ENCODE data around the gene GNRH2.
"Not testable (repeated sequence)": the region's sequence is repeated elsewhere in the genome, so short reads cannot be mapped to it uniquely, and the experiment has no call there.

The GNRH2 gene

GRCh38 chr20:3041854-3042409 is 1.5 kb upstream of the GNRH2 start:
- no peak for DNase-seq (ENCODE audit: low read depth in 2 of 2)

DNA sequence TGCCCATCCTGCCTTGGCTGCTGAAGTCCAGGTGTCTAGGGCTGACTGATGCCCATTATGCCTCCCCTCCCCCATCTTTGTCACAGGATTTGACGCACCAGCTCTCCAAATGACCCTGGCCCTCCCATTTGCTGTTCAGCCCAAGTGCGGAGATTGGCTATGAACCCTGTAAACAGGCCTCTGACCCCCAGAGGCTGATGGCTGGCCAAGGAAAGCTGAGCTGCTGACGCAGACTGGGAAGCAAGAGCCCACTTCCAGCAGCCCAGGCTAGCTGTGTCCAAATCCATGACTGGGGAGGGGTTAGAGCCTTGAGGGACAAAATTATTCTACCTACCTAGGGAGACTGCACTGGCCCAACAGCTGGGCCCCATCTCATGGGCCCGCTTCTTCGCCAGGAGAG is 797 bp upstream of the GNRH2 start:
- DNase-seq (ENCODE audit: low read depth in 2 of 2): no peak

DNA sequence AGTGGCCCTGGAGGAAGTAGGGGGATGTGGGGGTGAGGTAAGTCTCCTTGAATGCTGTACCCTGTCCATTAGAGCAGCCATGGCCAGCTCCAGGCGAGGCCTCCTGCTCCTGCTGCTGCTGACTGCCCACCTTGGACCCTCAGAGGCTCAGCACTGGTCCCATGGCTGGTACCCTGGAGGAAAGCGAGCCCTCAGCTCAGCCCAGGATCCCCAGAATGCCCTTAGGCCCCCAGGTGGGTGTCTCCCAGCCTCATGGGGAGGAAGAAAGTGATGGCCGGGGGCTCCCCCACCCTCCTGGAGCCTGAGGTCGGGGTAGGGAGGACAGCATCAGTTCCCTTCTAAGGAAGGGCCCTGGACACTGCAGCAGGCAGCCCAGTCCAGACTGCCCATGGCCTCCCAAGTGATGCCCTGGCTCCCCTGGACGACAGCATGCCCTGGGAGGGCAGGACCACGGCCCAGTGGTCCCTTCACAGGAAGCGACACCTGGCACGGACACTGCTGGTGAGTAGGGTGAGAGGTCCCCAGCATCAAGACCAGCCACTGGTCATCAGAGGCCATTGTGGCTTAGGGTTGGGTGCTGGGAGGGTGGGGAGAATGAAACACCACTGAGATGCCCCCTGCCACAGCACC is 1.0 kb downstream of the GNRH2 start:
- DNase-seq (ENCODE audit: low read depth in 2 of 2): no peak

DNA sequence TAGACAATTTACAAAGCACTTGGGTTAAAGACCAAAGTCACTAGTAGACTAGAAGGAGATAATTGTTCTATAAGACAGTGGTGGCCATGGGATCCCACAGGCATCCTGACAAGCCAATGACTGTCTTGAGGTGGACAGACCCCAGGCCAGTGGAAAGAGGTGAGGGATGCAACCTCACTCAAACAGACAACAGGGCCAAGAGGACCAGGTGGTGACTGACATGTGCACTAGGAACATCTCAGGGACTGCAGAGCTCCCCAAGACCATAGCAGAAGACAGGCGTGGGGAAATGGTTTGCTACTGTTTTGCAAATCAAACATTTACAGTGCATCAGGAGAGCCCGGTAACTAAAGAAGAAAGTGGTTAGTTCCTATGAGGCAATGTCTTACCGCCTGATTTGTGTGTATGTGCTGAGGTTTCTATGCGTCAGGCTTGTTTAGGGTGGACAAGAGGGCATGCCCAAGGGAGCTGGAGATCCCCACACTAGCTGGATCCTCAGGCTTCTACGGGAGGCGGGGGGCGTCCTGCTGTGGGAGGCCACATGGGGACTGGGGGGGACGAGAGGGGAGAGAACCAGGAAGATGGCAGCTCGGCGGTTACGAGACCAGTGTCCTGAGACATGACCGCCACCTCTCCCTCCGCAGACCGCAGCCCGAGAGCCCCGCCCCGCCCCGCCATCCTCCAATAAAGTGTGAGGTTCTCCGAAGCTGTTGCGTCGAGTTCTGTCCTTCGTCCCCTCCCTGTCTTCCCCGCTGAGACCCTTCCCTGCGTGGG is 1.8 kb downstream of the GNRH2 start:
- peak; percentile 45 to 75 for DNase-seq (ENCODE audit: low read depth in 2 of 2)

DNA sequence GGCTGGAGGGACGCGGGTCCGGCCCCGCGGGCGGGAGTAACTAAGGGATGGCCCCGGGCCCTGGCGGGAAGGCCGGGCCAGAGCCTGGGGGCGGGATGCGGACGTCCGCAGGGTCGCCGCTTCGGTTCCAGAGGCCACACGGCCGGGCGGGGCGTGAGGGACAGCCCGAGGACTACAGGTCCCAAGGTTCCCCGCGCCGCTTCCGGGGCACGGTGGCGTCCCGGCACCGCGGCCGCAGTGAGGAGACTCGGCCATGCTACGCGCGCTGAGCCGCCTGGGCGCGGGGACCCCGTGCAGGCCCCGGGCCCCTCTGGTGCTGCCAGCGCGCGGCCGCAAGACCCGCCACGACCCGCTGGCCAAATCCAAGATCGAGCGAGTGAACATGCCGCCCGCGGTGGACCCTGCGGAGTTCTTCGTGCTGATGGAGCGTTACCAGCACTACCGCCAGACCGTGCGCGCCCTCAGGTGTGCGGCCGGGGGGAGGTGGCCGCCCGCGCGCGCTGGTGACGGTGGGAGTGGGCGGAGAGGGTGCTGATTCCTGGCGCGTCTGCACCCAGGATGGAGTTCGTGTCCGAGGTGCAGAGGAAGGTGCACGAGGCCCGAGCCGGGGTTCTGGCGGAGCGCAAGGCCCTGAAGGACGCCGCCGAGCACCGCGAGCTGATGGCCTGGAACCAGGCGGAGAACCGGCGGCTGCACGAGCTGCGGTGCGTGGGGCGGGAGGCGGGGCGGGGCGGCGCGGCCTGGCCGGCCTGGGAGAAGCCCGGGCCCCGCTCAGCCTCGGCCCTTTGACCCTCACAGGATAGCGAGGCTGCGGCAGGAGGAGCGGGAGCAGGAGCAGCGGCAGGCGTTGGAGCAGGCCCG is 2.6 kb downstream of the GNRH2 start, which contains the start of gene MRPS26:
Gene MRPS26 (plus strand): TSS at position 237 of the 861 bp plus-strand sequence. CDS start 17 bp downstream, at position 254.
- peak; percentile 76 to 78 for DNase-seq (ENCODE audit: low read depth in 2 of 2)

- DNase-seq (ENCODE audit: low read depth in 2 of 2): no peak
Observed at GRCh38 chr20:3046677-3047462, 3.4 kb downstream of the GNRH2 start.

DNA sequence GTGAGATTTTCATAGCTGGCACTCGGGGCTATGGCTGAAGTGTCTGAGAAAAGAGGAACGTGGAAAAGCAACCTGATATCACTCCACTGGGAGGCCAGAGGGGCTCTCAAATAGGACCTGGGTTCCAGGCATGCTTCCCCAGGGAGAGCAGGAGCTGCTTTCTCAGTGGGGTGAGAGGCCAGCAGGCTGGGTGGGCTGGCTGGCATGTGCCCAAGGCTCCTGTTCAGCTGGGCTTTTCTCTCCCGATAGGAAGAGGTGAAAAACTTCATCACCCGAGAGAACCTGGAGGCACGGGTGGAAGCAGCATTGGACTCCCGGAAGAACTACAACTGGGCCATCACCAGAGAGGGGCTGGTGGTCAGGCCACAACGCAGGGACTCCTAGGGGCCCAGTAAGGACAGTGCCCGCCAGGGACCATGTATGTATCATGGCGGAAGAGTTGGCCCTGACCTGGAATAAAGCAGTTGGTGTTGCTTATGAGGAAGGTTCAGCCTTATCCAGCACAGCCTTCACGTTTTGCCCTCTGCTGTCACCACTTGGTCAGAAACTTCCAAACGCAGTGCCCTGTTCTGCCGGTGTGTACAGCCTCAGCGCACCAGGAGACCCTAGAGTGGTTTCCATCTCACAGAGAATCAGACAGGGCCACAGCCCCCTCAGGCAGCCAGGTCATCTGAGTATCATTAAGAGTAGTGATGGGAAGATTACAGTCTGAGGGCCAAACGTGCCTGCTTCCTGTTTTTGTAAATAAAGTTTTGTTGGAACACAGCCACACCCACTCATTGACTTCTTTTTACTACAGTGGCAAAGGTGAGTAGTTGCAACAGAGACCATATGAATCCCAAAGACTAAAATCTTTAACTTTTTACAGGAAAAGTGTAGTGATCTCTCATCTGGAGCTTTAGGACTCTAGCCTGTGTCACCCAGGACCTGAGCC is 4.3 kb downstream of the GNRH2 start:
- DNase-seq (ENCODE audit: low read depth in 2 of 2): no peak

- DNase-seq (ENCODE audit: low read depth in 2 of 2): no peak
Observed at GRCh38 chr20:3051385-3052019, 8.1 kb downstream of the GNRH2 start.

DNA sequence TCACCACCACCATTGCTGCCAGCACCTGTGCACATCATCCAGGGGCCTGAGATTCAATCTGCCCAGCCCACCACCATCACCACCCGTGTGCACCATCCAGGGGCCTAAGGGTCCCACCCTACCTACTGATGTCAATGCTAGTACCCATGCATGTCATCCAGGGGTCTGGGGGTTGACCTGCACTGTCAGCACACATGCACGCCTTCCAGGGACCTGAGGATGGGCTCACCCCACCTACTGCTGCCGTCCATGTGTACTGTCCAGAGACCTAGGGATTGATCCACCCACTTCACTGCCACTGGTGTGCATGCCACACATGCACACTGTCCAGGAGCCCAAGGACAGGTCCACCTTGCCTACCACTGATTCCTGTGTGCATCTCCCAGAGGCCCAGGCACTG is 16.1 kb downstream of the GNRH2 start:
- DNase-seq (ENCODE audit: low read depth in 2 of 2): no peak

DNA sequence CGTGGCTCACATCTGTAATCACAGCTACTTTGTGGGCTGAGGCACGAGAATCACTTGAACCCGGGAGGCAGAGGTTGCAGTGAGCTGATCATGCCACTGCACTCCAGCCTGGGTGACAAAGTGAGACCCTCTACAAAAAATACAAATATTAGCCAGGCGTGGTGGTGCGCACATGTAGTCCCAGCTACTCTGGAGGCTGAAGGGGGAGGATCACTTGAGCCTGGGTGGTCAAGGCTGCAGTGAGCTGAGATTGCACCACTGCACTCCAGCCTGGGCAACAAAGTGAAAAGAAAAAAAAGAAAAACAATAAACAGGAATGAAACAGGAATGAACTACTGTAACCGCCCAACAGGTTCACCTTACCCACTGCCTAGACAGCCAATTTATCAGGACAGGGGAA is 20.7 kb downstream of the GNRH2 start:
- not testable (repeated sequence) for DNase-seq (ENCODE audit: low read depth in 2 of 2)

- DNase-seq (ENCODE audit: low read depth in 2 of 2): no peak
Observed at GRCh38 chr20:3067139-3068014, 24.0 kb downstream of the GNRH2 start.

GRCh38 chr20:3068075-3068474 is 24.7 kb downstream of the GNRH2 start:
- DNase-seq (ENCODE audit: low read depth in 2 of 2): no peak

DNA sequence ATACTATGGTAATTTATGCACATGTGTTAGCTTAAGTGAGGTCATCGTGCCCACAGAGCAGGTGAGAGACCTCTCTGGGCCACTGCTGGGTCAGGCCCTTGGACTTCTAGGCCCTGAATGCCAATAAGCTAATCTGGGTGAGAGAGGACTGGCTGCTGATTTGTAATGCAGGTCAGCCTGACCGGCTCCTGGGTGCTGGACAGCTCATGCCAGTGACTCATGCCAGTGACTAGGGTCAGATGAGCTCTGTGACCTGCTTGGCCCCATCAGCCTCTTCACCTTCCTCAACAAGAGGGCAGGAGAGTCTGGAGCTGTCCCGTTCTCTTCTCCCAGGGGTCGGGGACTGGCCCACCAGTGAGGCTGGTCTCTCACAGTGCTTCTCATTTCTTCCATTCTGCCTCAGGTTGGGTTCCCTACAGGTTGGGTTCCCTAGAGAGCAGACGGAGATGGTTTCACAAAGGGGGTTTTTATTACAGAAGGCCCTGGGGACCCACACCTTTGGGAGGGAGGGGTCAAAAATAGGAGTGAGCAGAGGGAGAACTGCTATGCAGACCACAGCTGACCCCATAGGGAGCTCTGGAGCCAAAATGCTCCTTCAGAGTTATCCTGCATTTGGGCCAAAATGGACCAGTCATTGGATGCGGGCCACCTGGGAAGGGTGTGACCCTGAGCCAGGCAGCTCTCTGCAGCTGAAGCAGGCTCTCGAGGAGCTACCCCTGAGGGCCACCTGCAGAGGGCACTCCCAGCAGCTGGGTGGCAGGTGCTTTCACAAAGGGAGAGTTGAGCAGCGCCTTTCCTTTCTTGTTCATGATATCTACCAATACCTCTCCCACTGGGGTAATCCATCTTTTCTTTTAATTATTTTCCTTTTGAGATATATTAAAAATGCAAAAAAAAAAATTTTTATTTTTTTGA is 25.8 kb downstream of the GNRH2 start:
- DNase-seq (ENCODE audit: low read depth in 2 of 2): no peak

DNA sequence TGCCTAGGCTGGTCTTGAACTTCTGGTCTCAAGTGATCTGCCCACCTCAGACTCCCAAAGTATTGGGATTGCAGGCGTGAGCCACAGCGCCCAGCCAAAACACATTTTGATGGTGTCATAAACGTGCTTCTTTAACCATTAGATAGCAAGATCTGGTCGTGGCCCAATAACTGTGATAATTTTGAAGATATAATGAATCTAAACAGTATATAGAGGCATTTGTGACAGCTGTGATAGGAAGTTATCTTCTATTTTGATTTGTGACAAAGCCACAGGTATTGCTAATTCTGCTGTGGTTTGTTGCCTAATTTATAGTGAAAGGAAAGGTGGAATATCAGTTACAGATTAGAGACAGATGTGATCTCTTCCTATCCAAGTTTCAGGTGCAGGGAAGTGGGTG is 27.3 kb downstream of the GNRH2 start:
- no peak for DNase-seq (ENCODE audit: low read depth in 2 of 2)

DNA sequence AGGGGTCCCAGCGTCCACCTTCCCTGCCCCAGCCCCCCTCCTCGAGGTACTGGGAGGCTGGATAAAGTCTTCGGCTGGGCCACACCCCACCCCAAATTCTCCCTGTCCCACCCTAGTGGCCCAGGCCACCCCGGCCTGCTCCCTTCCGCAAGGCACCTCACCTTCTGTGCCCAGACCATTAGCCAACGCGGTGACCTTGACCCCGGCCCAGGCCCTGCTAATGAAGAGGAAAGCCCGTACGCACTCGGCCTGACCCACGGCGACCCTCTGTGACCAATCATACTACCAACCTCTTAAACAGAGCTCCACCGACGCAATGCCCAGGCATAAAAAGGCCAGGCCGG is 27.8 kb downstream of the GNRH2 start:
- DNase-seq (ENCODE audit: low read depth in 2 of 2): no peak

DNA sequence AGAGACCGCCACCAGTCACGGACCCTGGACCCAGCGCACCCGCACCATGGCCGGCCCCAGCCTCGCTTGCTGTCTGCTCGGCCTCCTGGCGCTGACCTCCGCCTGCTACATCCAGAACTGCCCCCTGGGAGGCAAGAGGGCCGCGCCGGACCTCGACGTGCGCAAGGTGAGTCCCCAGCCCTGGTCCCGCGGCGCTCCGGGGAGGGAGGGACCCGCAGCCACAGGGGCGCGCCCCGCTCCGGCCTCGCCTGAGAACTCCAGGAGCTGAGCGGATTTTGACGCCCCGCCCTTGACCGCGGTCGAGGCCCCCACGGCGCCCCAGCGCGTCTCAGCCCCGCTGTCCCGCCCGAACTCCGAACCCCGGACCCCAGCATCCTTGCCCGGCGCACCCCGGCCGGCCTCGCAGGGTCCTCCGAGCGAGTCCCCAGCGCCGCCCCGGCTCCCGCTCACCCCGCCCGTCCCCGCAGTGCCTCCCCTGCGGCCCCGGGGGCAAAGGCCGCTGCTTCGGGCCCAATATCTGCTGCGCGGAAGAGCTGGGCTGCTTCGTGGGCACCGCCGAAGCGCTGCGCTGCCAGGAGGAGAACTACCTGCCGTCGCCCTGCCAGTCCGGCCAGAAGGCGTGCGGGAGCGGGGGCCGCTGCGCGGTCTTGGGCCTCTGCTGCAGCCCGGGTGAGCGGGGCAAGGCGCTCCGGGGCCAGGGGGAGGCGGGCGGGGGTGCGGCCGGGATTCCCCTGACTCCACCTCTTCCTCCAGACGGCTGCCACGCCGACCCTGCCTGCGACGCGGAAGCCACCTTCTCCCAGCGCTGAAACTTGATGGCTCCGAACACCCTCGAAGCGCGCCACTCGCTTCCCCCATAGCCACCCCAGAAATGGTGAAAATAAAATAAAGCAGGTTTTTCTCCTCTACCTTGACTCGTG is 28.4 kb downstream of the GNRH2 start, which contains the start of gene OXT:
Gene OXT (plus strand): TSS at position 11 of the 920 bp plus-strand sequence. CDS start 36 bp downstream, at position 47.
- DNase-seq (ENCODE audit: low read depth in 2 of 2): peak; percentile 48 to 55
